RKO (cell line): Measurements from ENCODE around the gene TBC1D25.
"Not testable (repeated sequence)": the region's sequence is repeated elsewhere in the genome, so short reads cannot be mapped to it uniquely, and the experiment has no call there.

ENCODE experiments used
- DNase-seq: peaks from one replicate; pipeline ENCODE4 v3.0.0-alpha.2; 2016; ENCODE audit warnings: low spot score

TBC1D25 gene

GRCh38 chrX:48515842-48516241, 23.7 kb upstream of the TBC1D25 start:
- DNase-seq: no peak

GRCh38 chrX:48516285-48516684, 23.2 kb upstream of the TBC1D25 start:
- DNase-seq: no peak

- DNase-seq: no peak
These were observed 22.5 kb upstream of the TBC1D25 start for GRCh38 chrX:48516987-48517386.

- not testable (repeated sequence) for DNase-seq
These were observed 20.0 kb upstream of the TBC1D25 start for GRCh38 chrX:48519481-48519880.

GRCh38 chrX:48520455-48520854, 19.1 kb upstream of the TBC1D25 start:
- no peak for DNase-seq

GRCh38 chrX:48520976-48521352, 18.6 kb upstream of the TBC1D25 start:
- no peak for DNase-seq

GRCh38 chrX:48521353-48522243, 17.9 kb upstream of the TBC1D25 start, which contains the start of gene EBP:
EBP (plus strand) TSS chrX:48521808; CDS start chrX:48523772, 1,964 bp downstream.
- DNase-seq: peak; percentile 91

- no peak for DNase-seq
These were observed 17.2 kb upstream of the TBC1D25 start for GRCh38 chrX:48522291-48522690.

GRCh38 chrX:48523682-48524081, 15.8 kb upstream of the TBC1D25 start:
- no peak for DNase-seq

- DNase-seq: not testable (repeated sequence)
These were observed 13.7 kb upstream of the TBC1D25 start for GRCh38 chrX:48525853-48526252.

GRCh38 chrX:48530736-48531135, 8.8 kb upstream of the TBC1D25 start:
- no peak for DNase-seq

- peak; percentile 64 for DNase-seq
These were observed 8.1 kb upstream of the TBC1D25 start for GRCh38 chrX:48531358-48531959.

- DNase-seq: no peak
These were observed 7.4 kb upstream of the TBC1D25 start for GRCh38 chrX:48532161-48532560.

GRCh38 chrX:48533165-48533564, 6.3 kb upstream of the TBC1D25 start:
- no peak for DNase-seq

- DNase-seq: no peak
These were observed 721 bp upstream of the TBC1D25 start for GRCh38 chrX:48538641-48539344.

- no peak for DNase-seq
These were observed 488 bp downstream of the TBC1D25 start for GRCh38 chrX:48540028-48540375.

- DNase-seq: no peak
These were observed 966 bp downstream of the TBC1D25 start for GRCh38 chrX:48540480-48540879.

GRCh38 chrX:48541140-48541814, 1.8 kb downstream of the TBC1D25 start:
- DNase-seq: no peak

GRCh38 chrX:48548871-48549270, 9.4 kb downstream of the TBC1D25 start:
- no peak for DNase-seq

GRCh38 chrX:48555731-48556325, 16.3 kb downstream of the TBC1D25 start:
- DNase-seq: not testable (repeated sequence)

- DNase-seq: peak; percentile 90
These were observed 18.8 kb downstream of the TBC1D25 start for GRCh38 chrX:48558271-48558670.

- no peak for DNase-seq
These were observed 20.1 kb downstream of the TBC1D25 start for GRCh38 chrX:48559636-48560035.
